Measurements from ENCODE around the gene CRLF3.

- TF ChIP-seq POLR2A (IDR thresholded peaks at IDR 0.05) (no peak), CTCF (IDR thresholded peaks at IDR 0.05) (no peak)
Measured at GRCh38 chr17:30793282-30793977, 31.1 kb downstream of the CRLF3 start.
